NB4 (cell line): ENCODE measurements around the gene KHK.

Source experiments
- POLR2A ChIP-seq: IDR thresholded peaks from 2 replicates; pipeline ENCODE4 v1.6.1; 2011; ENCODE audit warnings: mild to moderate bottlenecking; ENCODE audit not compliant: insufficient read length; ENCODE audit errors: extremely low read depth
- TF ChIP-seq, protein P1 (sequence below): IDR thresholded peaks from one replicate; pipeline ENCODE4 v1.5.1; 2012; ENCODE audit warnings: low read depth, low read length

DNA sequence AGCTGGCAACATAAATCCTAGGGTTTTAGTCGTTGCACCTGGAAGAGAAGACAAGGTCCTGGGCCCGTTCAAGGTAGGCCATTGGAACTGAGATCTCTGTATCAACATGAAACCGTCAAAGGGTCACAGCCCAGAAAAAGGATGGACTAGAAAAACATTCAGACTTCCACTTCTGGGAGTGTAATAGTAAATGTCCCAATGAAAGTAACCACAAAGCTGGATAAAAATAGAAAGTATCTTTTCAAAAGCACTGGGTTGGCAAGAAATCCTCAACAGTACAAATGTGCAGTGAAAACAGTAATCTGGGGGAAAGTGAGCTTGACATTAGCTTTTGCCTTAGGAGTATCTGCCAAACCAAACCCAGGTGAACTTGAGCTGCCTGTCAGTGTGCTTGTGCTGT lies 19.4 kb downstream of the KHK start:
- no peak for TF ChIP-seq POLR2A
- TF ChIP-seq, protein P1, sequence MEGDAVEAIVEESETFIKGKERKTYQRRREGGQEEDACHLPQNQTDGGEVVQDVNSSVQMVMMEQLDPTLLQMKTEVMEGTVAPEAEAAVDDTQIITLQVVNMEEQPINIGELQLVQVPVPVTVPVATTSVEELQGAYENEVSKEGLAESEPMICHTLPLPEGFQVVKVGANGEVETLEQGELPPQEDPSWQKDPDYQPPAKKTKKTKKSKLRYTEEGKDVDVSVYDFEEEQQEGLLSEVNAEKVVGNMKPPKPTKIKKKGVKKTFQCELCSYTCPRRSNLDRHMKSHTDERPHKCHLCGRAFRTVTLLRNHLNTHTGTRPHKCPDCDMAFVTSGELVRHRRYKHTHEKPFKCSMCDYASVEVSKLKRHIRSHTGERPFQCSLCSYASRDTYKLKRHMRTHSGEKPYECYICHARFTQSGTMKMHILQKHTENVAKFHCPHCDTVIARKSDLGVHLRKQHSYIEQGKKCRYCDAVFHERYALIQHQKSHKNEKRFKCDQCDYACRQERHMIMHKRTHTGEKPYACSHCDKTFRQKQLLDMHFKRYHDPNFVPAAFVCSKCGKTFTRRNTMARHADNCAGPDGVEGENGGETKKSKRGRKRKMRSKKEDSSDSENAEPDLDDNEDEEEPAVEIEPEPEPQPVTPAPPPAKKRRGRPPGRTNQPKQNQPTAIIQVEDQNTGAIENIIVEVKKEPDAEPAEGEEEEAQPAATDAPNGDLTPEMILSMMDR = no peak
